Measurements from ENCODE around the gene UNC13A.

UNC13A gene

GRCh38 chr19:17685451-17686022, 2.6 kb downstream of the UNC13A start:
- no peak for DNase-seq
- Histone ChIP-seq H3K4me3 (ENCODE audit: insufficient read depth, low read depth, low read length, poor library complexity, severe bottlenecking) (no peak overlapping the region), H3K9me3 (ENCODE audit: control insufficient read depth, low read length) (no peaks in the 10 kb centered on the region), H3K4me1 (ENCODE audit: control insufficient read depth, insufficient read depth, low read length, poor library complexity, severe bottlenecking) (peaks cover 15% of the 10 kb centered on the region), H3K36me3 (ENCODE audit: control insufficient read depth, insufficient read depth, low read length) (no peaks in the 10 kb centered on the region), H3K27ac (ENCODE audit: insufficient read depth, low read length, poor library complexity, severe bottlenecking) (no peak overlapping the region), H3K27me3 (replicated peaks; ENCODE audit: control insufficient read depth, insufficient read depth, low read length, poor library complexity, severe bottlenecking) (peaks cover 38% of the 10 kb centered on the region)

GRCh38 chr19:17684256-17684655, 3.9 kb downstream of the UNC13A start:
- no peak for DNase-seq
- Histone ChIP-seq H3K27me3 (replicated peaks; ENCODE audit: control insufficient read depth, insufficient read depth, low read length, poor library complexity, severe bottlenecking) (peaks cover 47% of the 10 kb centered on the region), H3K4me1 (ENCODE audit: control insufficient read depth, insufficient read depth, low read length, poor library complexity, severe bottlenecking) (peaks cover 24% of the 10 kb centered on the region), H3K4me3 (ENCODE audit: insufficient read depth, low read depth, low read length, poor library complexity, severe bottlenecking) (no peak overlapping the region), H3K27ac (ENCODE audit: insufficient read depth, low read length, poor library complexity, severe bottlenecking) (no peak overlapping the region), H3K36me3 (ENCODE audit: control insufficient read depth, insufficient read depth, low read length) (no peaks in the 10 kb centered on the region), H3K9me3 (ENCODE audit: control insufficient read depth, low read length) (no peaks in the 10 kb centered on the region)

GRCh38 chr19:17683078-17683477, 5.1 kb downstream of the UNC13A start:
- peaks cover 23% of the 10 kb centered on the region for H3K4me1 ChIP-seq (ENCODE audit: control insufficient read depth, insufficient read depth, low read length, poor library complexity, severe bottlenecking)
- no peaks in the 10 kb centered on the region for H3K9me3 ChIP-seq (ENCODE audit: control insufficient read depth, low read length)
- no peak overlapping the region for H3K27ac ChIP-seq (ENCODE audit: insufficient read depth, low read length, poor library complexity, severe bottlenecking)
- no peak overlapping the region for H3K4me3 ChIP-seq (ENCODE audit: insufficient read depth, low read depth, low read length, poor library complexity, severe bottlenecking)
- no peaks in the 10 kb centered on the region for H3K36me3 ChIP-seq (ENCODE audit: control insufficient read depth, insufficient read depth, low read length)
- DNase-seq, result no peak
- peaks cover 46% of the 10 kb centered on the region for H3K27me3 ChIP-seq (replicated peaks; ENCODE audit: control insufficient read depth, insufficient read depth, low read length, poor library complexity, severe bottlenecking)

GRCh38 chr19:17682273-17682672, 5.9 kb downstream of the UNC13A start:
- no peaks in the 10 kb centered on the region for H3K36me3 ChIP-seq (ENCODE audit: control insufficient read depth, insufficient read depth, low read length)
- peaks cover 18% of the 10 kb centered on the region for H3K4me1 ChIP-seq (ENCODE audit: control insufficient read depth, insufficient read depth, low read length, poor library complexity, severe bottlenecking)
- H3K4me3 ChIP-seq (ENCODE audit: insufficient read depth, low read depth, low read length, poor library complexity, severe bottlenecking), result no peak overlapping the region
- H3K9me3 ChIP-seq (ENCODE audit: control insufficient read depth, low read length), result no peaks in the 10 kb centered on the region
- H3K27ac ChIP-seq (ENCODE audit: insufficient read depth, low read length, poor library complexity, severe bottlenecking), result no peak overlapping the region
- H3K27me3 ChIP-seq (replicated peaks; ENCODE audit: control insufficient read depth, insufficient read depth, low read length, poor library complexity, severe bottlenecking), result peaks cover 38% of the 10 kb centered on the region
- no peak for DNase-seq

GRCh38 chr19:17681505-17682125, 6.5 kb downstream of the UNC13A start:
- peaks cover 32% of the 10 kb centered on the region for H3K27me3 ChIP-seq (replicated peaks; ENCODE audit: control insufficient read depth, insufficient read depth, low read length, poor library complexity, severe bottlenecking)
- no peak overlapping the region for H3K4me3 ChIP-seq (ENCODE audit: insufficient read depth, low read depth, low read length, poor library complexity, severe bottlenecking)
- no peaks in the 10 kb centered on the region for H3K9me3 ChIP-seq (ENCODE audit: control insufficient read depth, low read length)
- H3K4me1 ChIP-seq (ENCODE audit: control insufficient read depth, insufficient read depth, low read length, poor library complexity, severe bottlenecking), result peaks cover 14% of the 10 kb centered on the region
- H3K36me3 ChIP-seq (ENCODE audit: control insufficient read depth, insufficient read depth, low read length), result no peaks in the 10 kb centered on the region
- no peak overlapping the region for H3K27ac ChIP-seq (ENCODE audit: insufficient read depth, low read length, poor library complexity, severe bottlenecking)
- no peak for DNase-seq

- peaks cover 19% of the 10 kb centered on the region for H3K27me3 ChIP-seq (replicated peaks; ENCODE audit: control insufficient read depth, insufficient read depth, low read length, poor library complexity, severe bottlenecking)
- H3K4me3 ChIP-seq (ENCODE audit: insufficient read depth, low read depth, low read length, poor library complexity, severe bottlenecking), result no peak overlapping the region
- peaks cover 10% of the 10 kb centered on the region for H3K4me1 ChIP-seq (ENCODE audit: control insufficient read depth, insufficient read depth, low read length, poor library complexity, severe bottlenecking)
- H3K36me3 ChIP-seq (ENCODE audit: control insufficient read depth, insufficient read depth, low read length), result no peaks in the 10 kb centered on the region
- H3K9me3 ChIP-seq (ENCODE audit: control insufficient read depth, low read length), result no peaks in the 10 kb centered on the region
- no peak overlapping the region for H3K27ac ChIP-seq (ENCODE audit: insufficient read depth, low read length, poor library complexity, severe bottlenecking)
- peak in 2 of 3 donors; percentile 15 to 22 for DNase-seq
Measured at GRCh38 chr19:17680230-17680722, 7.9 kb downstream of the UNC13A start.

- Histone ChIP-seq H3K9me3 (ENCODE audit: control insufficient read depth, low read length) (no peaks in the 10 kb centered on the region), H3K36me3 (ENCODE audit: control insufficient read depth, insufficient read depth, low read length) (no peaks in the 10 kb centered on the region), H3K27ac (ENCODE audit: insufficient read depth, low read length, poor library complexity, severe bottlenecking) (no peak overlapping the region), H3K4me3 (ENCODE audit: insufficient read depth, low read depth, low read length, poor library complexity, severe bottlenecking) (no peak overlapping the region), H3K4me1 (ENCODE audit: control insufficient read depth, insufficient read depth, low read length, poor library complexity, severe bottlenecking) (peaks cover 10% of the 10 kb centered on the region), H3K27me3 (replicated peaks; ENCODE audit: control insufficient read depth, insufficient read depth, low read length, poor library complexity, severe bottlenecking) (peaks cover 19% of the 10 kb centered on the region)
- DNase-seq, result no peak
Measured at GRCh38 chr19:17679526-17680229, 8.5 kb downstream of the UNC13A start.

- H3K4me3 ChIP-seq (ENCODE audit: insufficient read depth, low read depth, low read length, poor library complexity, severe bottlenecking), result no peak overlapping the region
- H3K36me3 ChIP-seq (ENCODE audit: control insufficient read depth, insufficient read depth, low read length), result no peaks in the 10 kb centered on the region
- no peak overlapping the region for H3K27ac ChIP-seq (ENCODE audit: insufficient read depth, low read length, poor library complexity, severe bottlenecking)
- no peak for DNase-seq
- H3K27me3 ChIP-seq (replicated peaks; ENCODE audit: control insufficient read depth, insufficient read depth, low read length, poor library complexity, severe bottlenecking), result peaks cover 19% of the 10 kb centered on the region
- H3K9me3 ChIP-seq (ENCODE audit: control insufficient read depth, low read length), result no peaks in the 10 kb centered on the region
- H3K4me1 ChIP-seq (ENCODE audit: control insufficient read depth, insufficient read depth, low read length, poor library complexity, severe bottlenecking), result peaks cover 10% of the 10 kb centered on the region
Measured at GRCh38 chr19:17678836-17679235, 9.3 kb downstream of the UNC13A start.

- Histone ChIP-seq H3K36me3 (ENCODE audit: control insufficient read depth, insufficient read depth, low read length) (no peaks in the 10 kb centered on the region), H3K27ac (ENCODE audit: insufficient read depth, low read length, poor library complexity, severe bottlenecking) (no peak overlapping the region), H3K27me3 (replicated peaks; ENCODE audit: control insufficient read depth, insufficient read depth, low read length, poor library complexity, severe bottlenecking) (peaks cover 19% of the 10 kb centered on the region), H3K9me3 (ENCODE audit: control insufficient read depth, low read length) (no peaks in the 10 kb centered on the region), H3K4me1 (ENCODE audit: control insufficient read depth, insufficient read depth, low read length, poor library complexity, severe bottlenecking) (peaks cover 10% of the 10 kb centered on the region), H3K4me3 (ENCODE audit: insufficient read depth, low read depth, low read length, poor library complexity, severe bottlenecking) (no peak overlapping the region)
- no peak for DNase-seq
Measured at GRCh38 chr19:17677002-17677401, 11.2 kb downstream of the UNC13A start.

- H3K27me3 ChIP-seq (replicated peaks; ENCODE audit: control insufficient read depth, insufficient read depth, low read length, poor library complexity, severe bottlenecking), result peaks cover 15% of the 10 kb centered on the region
- H3K36me3 ChIP-seq (ENCODE audit: control insufficient read depth, insufficient read depth, low read length), result no peaks in the 10 kb centered on the region
- H3K27ac ChIP-seq (ENCODE audit: insufficient read depth, low read length, poor library complexity, severe bottlenecking), result no peak overlapping the region
- H3K9me3 ChIP-seq (ENCODE audit: control insufficient read depth, low read length), result no peaks in the 10 kb centered on the region
- no peak for DNase-seq
- H3K4me3 ChIP-seq (ENCODE audit: insufficient read depth, low read depth, low read length, poor library complexity, severe bottlenecking), result no peak overlapping the region
- H3K4me1 ChIP-seq (ENCODE audit: control insufficient read depth, insufficient read depth, low read length, poor library complexity, severe bottlenecking), result peaks cover 10% of the 10 kb centered on the region
Measured at GRCh38 chr19:17676295-17676694, 11.9 kb downstream of the UNC13A start.

Data from effector memory CD4-positive, alpha-beta T cell (primary cell).